Gastrocnemius medialis (tissue), 4 donors: ENCODE measurements around the gene IGF1R. TPM values are rescaled to one million over a fixed set of nuclear protein-coding genes. Genes with fewer than 3 reads are reported as not detected.

Source experiments
- ATAC-seq, 2 donors: fragments of 150-250 bp; one replicate each; pipeline ENCODE4 v1.9.1; 2016
- DNase-seq, 2 donors: peaks; one replicate each; pipeline ENCODE4 v3.0.0-alpha.2; 2019
- H3K27ac ChIP-seq, 4 donors: fragments of 200-600 bp; sonication (generic); 1 replicate in 1 of 4; 2 replicates in 3 of 4; pipeline ENCODE4 v1.5.1; 2016 to 2018; ENCODE audit warnings: mild to moderate bottlenecking in 2 of 4, moderate library complexity in 1 of 4
- H3K27me3 ChIP-seq, 3 donors: fragments of 200-600 bp; sonication (generic) in 2 of 3; 1 replicate in 1 of 3; 2 replicates in 2 of 3; pipeline versions ENCODE4 v1.5.1 to v1.6.0; 2016 to 2019; ENCODE audit warnings: mild to moderate bottlenecking in 1 of 3, moderate library complexity in 1 of 3
- H3K36me3 ChIP-seq, 2 donors: fragments of 200-600 bp; sonication (generic) in 1 of 2; one replicate each; pipeline ENCODE4 v1.5.1; 2017 to 2018
- H3K4me1 ChIP-seq, 2 donors: fragments of 200-600 bp; sonication (generic) in 1 of 2; one replicate each; pipeline ENCODE4 v1.5.1; 2016 to 2017; ENCODE audit warnings: mild to moderate bottlenecking in 2 of 2
- H3K4me3 ChIP-seq, 4 donors: fragments of 200-600 bp; sonication (generic) in 3 of 4; 1 replicate in 1 of 4; 2 replicates in 3 of 4; pipeline ENCODE4 v1.5.1; 2016 to 2019; ENCODE audit warnings: mild to moderate bottlenecking in 2 of 4
- H3K9me3 ChIP-seq, 3 donors: fragments of 200-600 bp; sonication (generic) in 2 of 3; 1 replicate in 1 of 3; 2 replicates in 2 of 3; pipeline ENCODE4 v1.5.1; 2016 to 2019
- POLR2A ChIP-seq, 2 donors: fragments of 450-650 bp; IDR thresholded peaks; one replicate each; pipeline ENCODE4 v1.6.1; 2017; ENCODE audit warnings: antibody characterized with exemption in 2 of 2, mild to moderate bottlenecking in 2 of 2, moderate library complexity in 2 of 2
- in situ Hi-C, 4 donors: fragments of 200-750 bp; cut with MboI; loops; one replicate each; pipeline versions ENCODE4 v1.15.0 to v1.8.0; 2017; ENCODE audit warnings: low sequenced_read_pairs in 4 of 4
- intact Hi-C: fragments of 100-400 bp; cut with DNase I; formaldehyde crosslinking; loops from one replicate; pipeline ENCODE4 v1.15.1; 2023; ENCODE audit warnings: low total_unique reads
- total RNA-seq, 4 donors: library from RNA; depleted of rRNA; stranded (reverse); fragments of >200 nt; gene quantifications; one replicate each; pipeline versions ENCODE4 v1.1.0 to v1.2.3, GENCODE V29; 2016
- TF ChIP-seq, protein P1 (sequence below), 5 experiments: fragments of 450-650 bp in 3 of 5; fragments of 200-600 bp in 2 of 5; sonication (generic) in 2 of 5; IDR thresholded peaks in 4 of 5; conservative IDR thresholded peaks in 1 of 5; 1 replicate in 4 of 5; 2 replicates in 1 of 5; pipeline ENCODE4 v1.5.1; 2016 to 2019; ENCODE audit warnings: antibody characterized with exemption in 5 of 5, mild to moderate bottlenecking in 3 of 5, moderate library complexity in 3 of 5

IGF1R gene
- total RNA-seq, 4 donors from 2014 or later: 10.1 to 50.4 (median 12.3) TPM

DNA sequence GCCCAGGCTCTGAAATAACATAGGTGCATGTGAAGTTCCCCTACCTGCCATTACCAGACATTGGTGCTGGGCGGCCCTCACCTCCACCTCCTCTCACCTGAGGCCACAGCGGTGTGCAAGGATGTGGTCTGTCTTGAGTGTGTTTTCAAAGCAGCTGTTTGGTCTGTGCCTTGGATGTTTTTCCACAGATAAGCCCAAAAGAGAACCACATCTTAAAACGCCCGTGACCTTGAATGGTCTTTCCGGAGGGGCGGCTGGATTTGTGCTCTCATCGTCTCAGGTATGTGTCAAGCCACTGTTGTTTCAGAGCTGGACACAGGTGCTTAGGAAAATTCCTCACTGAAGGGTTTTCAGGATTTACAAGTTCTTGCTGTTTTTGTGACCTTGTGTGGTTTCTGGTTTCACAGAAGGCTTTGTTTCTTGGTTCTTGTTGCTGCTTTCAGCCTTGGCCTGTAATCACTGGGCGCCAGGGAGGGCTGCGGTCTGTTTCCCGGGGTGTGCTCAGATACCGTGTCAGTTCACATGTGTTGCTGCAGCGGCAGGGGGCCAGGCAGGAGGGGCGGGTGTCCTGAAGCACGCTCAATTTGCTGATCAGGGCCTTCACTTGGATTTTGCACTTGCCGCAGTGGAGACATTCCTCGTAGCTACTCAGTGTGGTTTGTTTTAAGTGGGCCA lies 128.4 kb downstream of the IGF1R start:
- H3K9me3 ChIP-seq: no peaks in the 10 kb centered on the region
- peaks cover 11% of the 10 kb centered on the region in 2 donors for H3K4me1 ChIP-seq
- H3K27me3 ChIP-seq: no peaks in the 10 kb centered on the region
- DNase-seq (no peak), ATAC-seq (no peak)
- no peak overlapping the region for H3K27ac ChIP-seq
- TF ChIP-seq POLR2A (IDR thresholded peaks at IDR 0.05): no peak
- TF ChIP-seq, protein P1, sequence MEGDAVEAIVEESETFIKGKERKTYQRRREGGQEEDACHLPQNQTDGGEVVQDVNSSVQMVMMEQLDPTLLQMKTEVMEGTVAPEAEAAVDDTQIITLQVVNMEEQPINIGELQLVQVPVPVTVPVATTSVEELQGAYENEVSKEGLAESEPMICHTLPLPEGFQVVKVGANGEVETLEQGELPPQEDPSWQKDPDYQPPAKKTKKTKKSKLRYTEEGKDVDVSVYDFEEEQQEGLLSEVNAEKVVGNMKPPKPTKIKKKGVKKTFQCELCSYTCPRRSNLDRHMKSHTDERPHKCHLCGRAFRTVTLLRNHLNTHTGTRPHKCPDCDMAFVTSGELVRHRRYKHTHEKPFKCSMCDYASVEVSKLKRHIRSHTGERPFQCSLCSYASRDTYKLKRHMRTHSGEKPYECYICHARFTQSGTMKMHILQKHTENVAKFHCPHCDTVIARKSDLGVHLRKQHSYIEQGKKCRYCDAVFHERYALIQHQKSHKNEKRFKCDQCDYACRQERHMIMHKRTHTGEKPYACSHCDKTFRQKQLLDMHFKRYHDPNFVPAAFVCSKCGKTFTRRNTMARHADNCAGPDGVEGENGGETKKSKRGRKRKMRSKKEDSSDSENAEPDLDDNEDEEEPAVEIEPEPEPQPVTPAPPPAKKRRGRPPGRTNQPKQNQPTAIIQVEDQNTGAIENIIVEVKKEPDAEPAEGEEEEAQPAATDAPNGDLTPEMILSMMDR (IDR thresholded peaks at IDR 0.05 in 4 of 5, conservative IDR thresholded peaks at IDR 0.05 in 1 of 5): no peak
- no peak overlapping the region for H3K4me3 ChIP-seq
- intact Hi-C loops (no loop called here), in situ Hi-C loops (loop anchor here (5.0 to 25.0 kb wide), 7 partner anchors 111 to 436 kb away; no protein-coding TSS in a partner anchor)
- H3K36me3 ChIP-seq: no peaks in the 10 kb centered on the region

DNA sequence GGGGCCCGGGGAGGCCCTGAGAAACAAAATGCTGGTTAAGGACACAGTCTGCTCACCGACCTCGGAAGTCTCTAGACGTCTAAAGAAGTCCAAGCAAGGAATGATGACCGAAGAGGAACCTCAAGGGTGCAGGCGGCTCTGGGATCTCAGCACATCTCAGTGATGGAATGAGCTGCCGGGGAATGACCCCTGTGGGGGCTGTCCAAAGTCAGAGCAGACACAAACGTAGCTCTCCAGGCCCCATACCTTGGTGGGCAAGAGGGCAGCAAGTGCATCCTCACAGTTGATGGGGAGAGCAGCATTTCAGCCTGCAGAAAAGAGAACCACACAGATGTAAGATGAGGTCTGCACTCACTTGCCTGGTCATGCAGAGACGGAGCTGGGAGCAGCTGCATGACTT lies 129.1 kb downstream of the IGF1R start:
- TF ChIP-seq POLR2A (IDR thresholded peaks at IDR 0.05): no peak
- TF ChIP-seq, protein P1 (IDR thresholded peaks at IDR 0.05 in 4 of 5, conservative IDR thresholded peaks at IDR 0.05 in 1 of 5): no peak
- intact Hi-C loops (no loop called here), in situ Hi-C loops (loop anchor here (5.0 to 25.0 kb wide), 7 partner anchors 110 to 435 kb away; no protein-coding TSS in a partner anchor)
- no peak overlapping the region for H3K4me3 ChIP-seq
- no peaks in the 10 kb centered on the region for H3K9me3 ChIP-seq
- no peak overlapping the region for H3K27ac ChIP-seq
- no peaks in the 10 kb centered on the region for H3K36me3 ChIP-seq
- peaks cover 8 to 11% of the 10 kb centered on the region in 2 donors for H3K4me1 ChIP-seq
- no peak for DNase-seq
- H3K27me3 ChIP-seq: no peaks in the 10 kb centered on the region
- no peak for ATAC-seq

DNA sequence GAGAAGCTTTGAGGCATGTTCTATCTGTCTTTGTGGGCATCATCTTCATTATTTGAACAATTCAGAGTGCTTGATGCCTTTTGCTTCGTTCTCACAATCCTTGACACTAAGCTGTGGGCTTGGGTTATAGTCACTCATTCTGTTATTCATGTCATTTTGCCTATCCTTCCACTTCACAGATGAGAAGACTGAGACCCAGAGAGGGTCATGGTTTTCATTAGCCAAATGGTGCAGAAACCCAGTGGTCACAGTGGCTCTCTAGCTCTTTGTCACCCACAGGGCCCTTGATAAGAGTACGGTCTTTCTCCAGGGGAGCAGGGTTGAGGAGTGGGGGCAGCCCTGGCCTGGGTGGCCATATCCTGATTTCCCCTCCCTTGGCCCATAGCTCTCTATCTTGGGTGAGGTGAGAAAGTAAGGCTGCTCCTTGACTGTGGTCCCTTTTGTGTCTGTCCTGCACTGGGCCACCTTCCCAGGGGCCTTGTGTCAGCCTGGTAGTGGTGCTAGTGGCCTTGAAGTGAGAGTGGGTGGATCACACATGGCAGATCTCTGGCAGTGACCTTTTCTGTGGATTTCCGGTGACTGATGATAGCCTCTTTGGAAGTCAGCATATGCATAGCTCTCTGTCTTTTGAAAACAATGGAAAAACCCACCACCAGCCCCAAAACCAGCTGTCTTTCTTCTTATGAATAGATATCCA lies 130.1 kb downstream of the IGF1R start:
- no peak overlapping the region for H3K4me3 ChIP-seq
- ATAC-seq (no peak), DNase-seq (no peak)
- H3K9me3 ChIP-seq: no peaks in the 10 kb centered on the region
- no peaks in the 10 kb centered on the region for H3K27me3 ChIP-seq
- TF ChIP-seq, protein P1 (IDR thresholded peaks at IDR 0.05 in 4 of 5, conservative IDR thresholded peaks at IDR 0.05 in 1 of 5): no peak
- no peak for TF ChIP-seq POLR2A (IDR thresholded peaks at IDR 0.05)
- in situ Hi-C loops (loop anchor here (5.0 to 25.0 kb wide), 7 partner anchors 109 to 434 kb away; no protein-coding TSS in a partner anchor), intact Hi-C loops (loop anchor here (2.0 kb wide), 1 partner anchor 280 kb away; no protein-coding TSS in a partner anchor)
- H3K27ac ChIP-seq: no peak overlapping the region
- H3K4me1 ChIP-seq: peaks cover 8 to 11% of the 10 kb centered on the region in 2 donors
- H3K36me3 ChIP-seq: no peaks in the 10 kb centered on the region

DNA sequence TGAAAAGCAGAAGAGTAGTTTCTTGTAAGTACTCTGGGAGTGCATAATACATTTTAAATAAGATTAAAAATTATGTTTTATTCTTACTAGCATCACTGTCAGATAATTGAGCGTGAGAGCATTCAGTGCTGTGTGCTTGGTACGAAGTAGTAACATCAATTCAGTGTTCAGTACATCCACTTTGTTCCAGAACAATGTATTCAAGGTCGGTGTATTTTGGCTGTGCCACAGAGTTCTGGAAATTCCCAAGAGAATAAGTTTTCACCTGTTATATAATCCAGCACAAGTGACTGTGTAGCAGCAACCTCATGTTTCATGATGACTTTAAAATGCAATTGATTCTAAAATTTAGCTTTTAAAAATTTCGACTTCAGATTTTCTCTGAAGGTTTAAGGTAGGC lies 130.6 kb downstream of the IGF1R start:
- H3K4me3 ChIP-seq: no peak overlapping the region
- in situ Hi-C loops (loop anchor here (5.0 to 25.0 kb wide), 7 partner anchors 108 to 433 kb away; no protein-coding TSS in a partner anchor), intact Hi-C loops (loop anchor here (1.0 to 2.0 kb wide), 2 partner anchors 280 to 297 kb away; no protein-coding TSS in a partner anchor)
- H3K4me1 ChIP-seq: peaks cover 8 to 11% of the 10 kb centered on the region in 2 donors
- TF ChIP-seq, protein P1 (IDR thresholded peaks at IDR 0.05 in 4 of 5, conservative IDR thresholded peaks at IDR 0.05 in 1 of 5): no peak
- no peak for TF ChIP-seq POLR2A (IDR thresholded peaks at IDR 0.05)
- no peaks in the 10 kb centered on the region for H3K27me3 ChIP-seq
- ATAC-seq: no peak
- H3K36me3 ChIP-seq: no peaks in the 10 kb centered on the region
- no peaks in the 10 kb centered on the region for H3K9me3 ChIP-seq
- no peak overlapping the region for H3K27ac ChIP-seq
- DNase-seq: no peak
